ENCODE data around the gene ADD2.
"Not testable (repeated sequence)": the region's sequence is repeated elsewhere in the genome, so short reads cannot be mapped to it uniquely, and the experiment has no call there.

ADD2 gene

DNA sequence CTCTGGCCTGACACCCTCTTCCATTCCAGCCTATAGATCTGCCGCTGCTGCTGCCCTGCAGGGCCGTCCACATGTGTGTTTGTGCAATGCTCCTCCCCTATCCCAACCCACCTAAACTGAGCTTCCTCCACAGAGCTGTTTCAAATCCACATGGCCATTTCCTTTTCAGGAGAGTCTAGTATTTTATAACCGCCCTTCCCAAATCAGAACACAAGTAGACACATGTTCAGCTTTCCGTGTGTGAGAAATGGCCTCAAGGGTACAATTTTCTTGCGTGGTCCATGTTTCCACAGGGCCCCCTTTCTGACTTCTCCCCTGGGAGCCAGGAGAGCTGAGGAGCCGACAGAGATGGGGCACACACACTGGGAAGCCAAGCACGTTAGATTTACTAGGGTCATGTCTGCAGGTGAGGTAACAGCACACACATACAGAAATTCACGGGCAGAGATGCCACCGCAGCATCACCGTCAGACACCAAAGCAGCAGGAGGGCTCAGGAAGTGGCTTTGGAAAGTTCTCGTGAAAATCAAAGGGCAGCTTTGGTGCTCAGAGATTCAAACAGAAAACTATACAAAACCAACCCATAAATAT is 111.5 kb downstream of the ADD2 start:
- no peak overlapping the region for H3K4me3 ChIP-seq (ENCODE audit: low read length)
- TF ChIP-seq ZNF274 (IDR thresholded peaks at IDR 0.05; ENCODE audit: low read depth, low read length): no peak

- TF ChIP-seq ZNF274 (IDR thresholded peaks at IDR 0.05; ENCODE audit: low read depth, low read length): no peak
Observed at GRCh38 chr2:70655786-70656185, 112.2 kb downstream of the ADD2 start.

GRCh38 chr2:70655211-70655610 is 112.8 kb downstream of the ADD2 start:
- not testable (repeated sequence) for H3K4me3 ChIP-seq (ENCODE audit: low read length)

More at GRCh38 chr2:70655786-70656185, 112.2 kb downstream of the ADD2 start:
- H3K4me3 ChIP-seq (ENCODE audit: low read length): no peak overlapping the region

DNA sequence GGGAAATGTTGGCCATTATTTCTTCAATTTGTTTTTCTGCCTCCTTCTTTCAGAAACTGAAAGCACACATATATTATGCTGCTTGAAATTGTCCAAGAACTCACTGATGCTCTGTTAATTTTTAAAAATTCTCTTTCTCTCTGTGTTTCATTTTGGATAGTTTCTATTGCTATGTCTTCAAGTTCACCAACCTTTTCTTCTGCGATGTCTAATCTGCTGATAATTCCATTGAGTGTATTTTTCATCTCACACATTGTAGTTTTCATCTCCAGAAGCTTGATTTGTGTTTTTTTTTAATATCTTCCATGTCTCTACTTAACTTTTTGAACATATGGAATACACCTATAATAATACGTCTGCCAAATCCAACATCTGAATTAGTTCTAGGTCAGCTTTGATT is 116.3 kb downstream of the ADD2 start:
- no peak for TF ChIP-seq ZNF274 (IDR thresholded peaks at IDR 0.05; ENCODE audit: low read depth, low read length)
- no peak overlapping the region for H3K4me3 ChIP-seq (ENCODE audit: low read length)

DNA sequence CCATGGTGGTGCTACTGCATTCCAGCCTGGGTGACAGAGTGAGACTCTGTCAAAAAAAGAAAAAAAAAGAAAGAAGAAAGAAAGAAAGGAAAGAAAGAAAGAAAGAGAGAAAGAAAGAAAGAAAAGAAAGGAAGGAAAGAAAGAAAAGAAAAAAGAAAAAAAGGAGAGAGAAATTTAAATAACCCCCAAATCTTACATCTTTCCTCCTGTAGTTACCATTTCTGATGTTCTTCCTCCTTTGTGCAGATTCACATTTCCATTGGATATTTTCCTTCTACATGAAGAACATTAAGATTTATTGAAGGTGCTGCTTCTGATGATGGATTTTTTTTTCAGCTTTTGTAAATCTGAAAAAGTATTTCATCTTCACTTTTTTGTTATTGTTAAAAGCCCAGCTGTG is 117.0 kb downstream of the ADD2 start:
- TF ChIP-seq ZNF274 (IDR thresholded peaks at IDR 0.05; ENCODE audit: low read depth, low read length): no peak
- H3K4me3 ChIP-seq (ENCODE audit: low read length): no peak overlapping the region

DNA sequence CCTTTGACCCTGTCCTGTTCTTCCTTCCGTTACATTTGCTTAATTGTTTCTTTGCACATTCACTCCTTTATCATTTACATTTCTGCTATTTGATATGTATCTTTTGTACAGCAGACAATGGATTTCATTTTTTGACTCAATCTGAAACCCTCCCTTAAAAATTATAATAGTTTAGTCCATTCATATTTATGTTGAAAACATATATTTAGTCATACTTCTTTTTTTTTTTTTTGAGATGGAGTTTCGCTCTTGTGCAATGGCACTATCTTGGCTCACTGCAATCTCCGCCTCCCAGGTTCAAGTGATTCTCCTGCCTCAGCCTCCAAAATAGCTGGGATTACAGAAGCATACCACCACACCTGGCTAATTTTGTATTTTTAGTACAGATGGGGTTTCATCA is 119.0 kb downstream of the ADD2 start:
- TF ChIP-seq ZNF274 (IDR thresholded peaks at IDR 0.05; ENCODE audit: low read depth, low read length): no peak
- H3K4me3 ChIP-seq (ENCODE audit: low read length): no peak overlapping the region

DNA sequence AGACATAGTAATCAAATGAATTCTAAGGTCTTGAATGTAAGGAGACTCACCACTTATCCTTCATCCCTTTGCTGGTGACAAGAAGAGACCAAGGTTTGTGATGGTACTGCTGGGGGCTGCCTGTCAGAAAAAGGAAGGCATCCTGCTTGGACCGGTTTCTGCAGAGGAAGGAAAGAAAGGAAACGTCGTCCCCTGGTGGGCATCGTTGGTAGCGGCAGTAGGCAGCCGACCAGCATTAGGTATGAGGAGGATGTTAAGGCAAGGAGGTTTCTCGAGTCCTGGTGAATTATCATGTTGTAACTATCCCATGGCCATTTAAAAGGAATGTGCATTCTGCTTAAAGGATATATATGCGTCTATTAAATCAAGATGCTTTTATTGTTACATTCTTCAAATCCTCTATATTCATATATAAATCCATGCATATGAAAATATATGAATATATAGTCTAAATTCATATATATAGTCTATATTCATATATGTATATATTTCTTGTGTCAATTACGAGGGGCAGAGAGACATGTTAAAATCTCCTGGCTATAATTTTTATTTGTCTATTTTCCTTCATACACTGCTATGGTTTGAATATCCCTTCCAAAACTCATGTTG is 120.0 kb downstream of the ADD2 start:
- no peak for TF ChIP-seq ZNF274 (IDR thresholded peaks at IDR 0.05; ENCODE audit: low read depth, low read length)
- H3K4me3 ChIP-seq (ENCODE audit: low read length): no peak overlapping the region

GRCh38 chr2:70646420-70646818 is 121.6 kb downstream of the ADD2 start:
- H3K4me3 ChIP-seq (ENCODE audit: low read length): no peak overlapping the region
- no peak for TF ChIP-seq ZNF274 (IDR thresholded peaks at IDR 0.05; ENCODE audit: low read depth, low read length)

- H3K4me3 ChIP-seq (ENCODE audit: low read length): no peak overlapping the region
- TF ChIP-seq ZNF274 (IDR thresholded peaks at IDR 0.05; ENCODE audit: low read depth, low read length): no peak
Observed at GRCh38 chr2:70645733-70646419, 122.1 kb downstream of the ADD2 start.

DNA sequence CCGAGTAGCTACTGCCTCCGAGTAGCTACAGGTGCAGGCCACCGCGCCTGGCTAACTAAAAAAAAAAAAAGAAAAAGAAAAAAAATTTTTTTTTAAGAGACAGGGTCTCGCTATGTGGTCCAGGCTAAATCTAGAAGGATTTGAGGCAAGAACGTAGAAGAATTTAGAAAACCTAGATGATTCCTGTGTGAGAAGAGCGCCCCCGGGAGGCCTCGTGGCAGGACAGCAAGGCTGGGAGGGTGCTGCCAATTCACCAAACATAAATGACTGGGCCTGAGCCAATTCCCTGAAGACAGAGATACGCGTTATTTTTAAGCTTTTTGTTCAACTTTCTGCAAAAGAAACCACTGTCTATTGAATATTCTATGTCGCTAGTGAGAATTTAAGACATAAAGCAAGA is 124.3 kb downstream of the ADD2 start:
- H3K4me3 ChIP-seq (ENCODE audit: low read length): no peak overlapping the region
- TF ChIP-seq ZNF274 (IDR thresholded peaks at IDR 0.05; ENCODE audit: low read depth, low read length): no peak

DNA sequence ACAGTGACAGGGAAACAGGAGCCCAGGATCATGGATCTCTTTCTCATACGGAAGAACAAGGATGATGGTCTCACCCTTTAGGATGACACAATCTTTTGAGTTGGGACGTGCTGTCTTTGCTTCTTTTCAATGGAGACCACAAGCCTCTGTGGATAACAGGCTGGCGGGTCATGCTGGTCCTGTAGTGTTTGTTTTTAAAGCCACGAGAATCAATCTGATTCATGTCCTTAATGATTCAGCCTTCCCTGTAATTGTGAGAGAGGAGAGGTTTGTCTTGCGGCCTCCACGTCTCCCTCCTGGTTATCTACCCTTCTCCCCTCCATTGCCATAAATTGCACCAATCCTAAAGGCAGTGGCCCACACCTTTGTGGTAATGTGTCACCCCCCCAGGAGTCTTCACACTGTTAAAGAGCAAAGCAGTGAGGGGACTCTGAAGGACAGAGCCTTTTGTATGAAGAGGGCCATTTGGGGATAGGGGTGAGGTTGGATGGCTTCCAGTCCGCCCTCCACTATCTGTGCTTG is 126.7 kb downstream of the ADD2 start:
- no peak for TF ChIP-seq ZNF274 (IDR thresholded peaks at IDR 0.05; ENCODE audit: low read depth, low read length)

GRCh38 chr2:70639841-70640436 is 128.1 kb downstream of the ADD2 start:
- TF ChIP-seq ZNF274 (IDR thresholded peaks at IDR 0.05; ENCODE audit: low read depth, low read length): no peak

More for the DNA sequence above, 126.7 kb downstream of the ADD2 start:
- no peak overlapping the region for H3K4me3 ChIP-seq (ENCODE audit: low read length)

DNA sequence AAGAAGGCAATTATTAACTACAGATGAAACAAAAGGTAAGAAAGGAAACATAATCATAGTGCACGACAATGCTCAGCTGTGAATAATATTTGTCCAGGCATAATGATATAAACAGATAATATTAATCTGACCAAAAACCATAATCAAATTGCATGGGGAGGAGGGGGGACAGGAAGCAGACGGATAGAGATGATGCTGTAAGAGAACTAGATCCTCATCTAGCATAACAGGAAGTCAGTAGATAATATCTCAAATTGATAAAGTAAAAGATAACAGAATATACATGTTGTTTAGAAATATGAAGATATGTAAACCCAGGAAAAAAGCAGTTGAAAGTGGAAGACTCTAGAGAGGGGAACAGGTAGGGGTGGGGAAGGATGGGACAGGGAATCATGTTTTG is 129.4 kb downstream of the ADD2 start:
- H3K4me3 ChIP-seq (ENCODE audit: low read length): no peak overlapping the region
- no peak for TF ChIP-seq ZNF274 (IDR thresholded peaks at IDR 0.05; ENCODE audit: low read depth, low read length)

More at GRCh38 chr2:70639841-70640436, 128.1 kb downstream of the ADD2 start:
- H3K4me3 ChIP-seq (ENCODE audit: low read length): no peak overlapping the region

DNA sequence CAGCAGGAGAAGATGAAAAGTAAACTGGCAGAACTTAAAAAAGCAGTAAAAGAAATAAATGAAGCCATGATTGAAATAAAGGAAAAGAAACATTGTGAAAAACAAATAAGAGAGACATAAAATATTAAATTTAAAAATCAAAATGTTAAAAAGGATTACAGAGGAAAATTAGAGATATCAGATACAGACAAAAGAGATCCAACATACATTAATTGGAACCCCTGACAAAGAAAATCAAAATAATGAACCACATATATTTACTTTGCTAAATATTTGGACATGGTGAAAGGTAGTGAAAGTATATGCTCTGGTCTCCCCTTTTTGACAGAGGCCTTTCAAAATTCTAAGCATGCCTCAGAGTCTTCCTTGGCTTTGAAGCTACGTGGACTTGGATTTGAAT is 134.5 kb downstream of the ADD2 start:
- H3K4me3 ChIP-seq (ENCODE audit: low read length): no peak overlapping the region
- no peak for TF ChIP-seq ZNF274 (IDR thresholded peaks at IDR 0.05; ENCODE audit: low read depth, low read length)

- no peak for TF ChIP-seq ZNF274 (IDR thresholded peaks at IDR 0.05; ENCODE audit: low read depth, low read length)
- H3K4me3 ChIP-seq (ENCODE audit: low read length): no peak overlapping the region
Observed at GRCh38 chr2:70632966-70633365, 135.0 kb downstream of the ADD2 start.
